Activated CD8-positive, alpha-beta memory T cell treated with anti-CD3 and anti-CD28 coated beads, Interleukin-2, amount 50 U/mL, for 48 hours (primary cell): ENCODE measurements around the gene MPPED1.

Experiments
- DNase-seq: peaks from one replicate; pipeline ENCODE4 v3.0.0-alpha.2; 2020

Gene MPPED1

DNA sequence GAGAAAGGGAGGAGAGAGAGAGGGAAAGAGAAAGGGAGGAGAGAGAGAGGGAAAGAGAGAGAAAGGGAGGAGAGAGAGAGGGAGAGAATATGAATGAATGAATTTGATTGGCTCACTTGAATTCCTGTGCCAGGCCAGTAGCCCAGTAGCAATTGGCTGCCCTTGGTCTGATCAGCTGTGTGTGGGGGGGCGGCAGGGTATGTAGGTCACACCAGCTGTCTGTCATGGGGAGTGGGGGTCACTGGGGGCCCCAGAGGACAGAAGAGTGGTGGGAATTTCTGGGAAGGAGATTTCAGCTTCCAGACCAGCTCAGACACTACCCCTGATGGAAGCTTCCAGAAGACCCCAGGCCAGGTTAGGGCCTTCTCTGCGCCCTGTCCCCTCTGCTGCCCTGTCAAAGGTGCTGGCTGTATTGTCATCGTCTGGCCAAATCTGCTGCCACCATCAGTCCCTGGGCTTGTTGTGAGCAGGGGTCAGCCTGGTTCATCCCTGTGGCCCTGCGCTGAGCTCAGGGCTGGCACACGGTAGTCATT, 21.1 kb downstream of the MPPED1 start:
- no peak for DNase-seq

DNA sequence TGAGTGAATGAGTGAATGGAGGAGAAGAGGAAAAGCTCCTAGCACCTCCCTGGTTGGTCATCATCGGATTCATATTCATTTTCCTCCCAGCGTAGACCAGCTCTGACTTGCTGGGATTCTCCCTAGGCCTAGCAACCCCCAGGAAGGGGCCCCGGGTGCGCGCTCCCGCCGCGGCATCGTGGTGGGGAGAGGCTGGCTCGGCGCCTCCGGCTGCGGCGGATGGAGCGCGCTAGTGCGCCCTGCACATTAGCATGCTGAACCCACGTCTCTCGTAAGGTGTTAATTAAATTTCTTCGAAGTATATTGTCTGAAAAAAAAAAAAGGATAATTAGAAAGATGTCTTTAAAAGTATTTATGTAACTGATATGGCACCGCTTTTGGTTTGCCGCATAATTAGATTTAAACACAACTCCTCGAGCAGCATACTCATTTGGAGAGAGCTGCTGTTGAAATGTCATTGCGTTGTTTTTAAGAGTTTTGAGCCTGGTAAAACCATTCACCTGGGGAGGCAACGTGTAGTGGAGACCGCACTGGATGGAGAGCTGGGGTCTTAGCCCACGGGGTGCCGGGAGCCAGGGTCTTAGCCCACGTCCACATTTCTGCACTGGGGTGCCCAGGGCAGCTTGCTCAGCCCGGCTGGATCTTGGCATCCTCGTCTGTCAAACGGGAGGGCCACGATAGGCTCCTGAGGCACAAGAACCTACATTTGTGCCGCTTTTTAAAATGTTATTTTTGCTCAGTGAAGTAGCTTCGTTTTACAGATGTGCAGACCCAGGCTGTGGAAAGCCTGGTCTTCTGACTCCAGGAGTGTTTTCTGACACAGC, 21.8 kb downstream of the MPPED1 start:
- DNase-seq: no peak

DNA sequence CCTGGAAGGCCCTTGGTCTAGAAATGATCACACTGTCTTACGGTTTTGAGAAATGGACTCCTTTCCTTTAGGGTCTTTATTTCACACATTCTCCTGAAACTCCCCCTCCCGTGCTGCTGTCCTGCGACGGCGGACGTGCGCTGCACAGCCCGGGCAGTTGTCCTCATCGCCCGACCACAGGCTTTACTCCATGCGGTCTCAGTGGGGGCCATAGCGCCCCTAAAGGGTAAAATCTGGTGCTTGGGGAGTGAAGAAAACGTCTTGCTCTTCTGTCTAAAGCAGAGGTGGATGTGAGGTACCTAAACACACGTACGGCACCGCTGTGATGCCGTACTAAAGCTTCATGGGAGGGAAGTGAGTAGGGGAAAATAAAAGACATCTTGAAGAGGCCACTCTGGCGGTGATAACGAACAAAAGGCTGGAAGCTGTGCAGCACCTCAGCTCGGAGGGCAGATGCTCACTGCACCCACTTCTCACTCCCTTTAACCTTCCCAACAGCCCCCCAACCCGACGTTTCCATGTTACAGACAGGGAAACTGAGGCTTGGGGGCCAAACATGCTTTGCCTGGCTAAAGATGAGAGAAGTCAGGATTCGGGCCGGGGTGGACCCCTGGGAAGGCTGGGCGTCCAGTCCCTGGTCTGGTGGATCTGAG, 22.6 kb downstream of the MPPED1 start:
- no peak for DNase-seq

DNA sequence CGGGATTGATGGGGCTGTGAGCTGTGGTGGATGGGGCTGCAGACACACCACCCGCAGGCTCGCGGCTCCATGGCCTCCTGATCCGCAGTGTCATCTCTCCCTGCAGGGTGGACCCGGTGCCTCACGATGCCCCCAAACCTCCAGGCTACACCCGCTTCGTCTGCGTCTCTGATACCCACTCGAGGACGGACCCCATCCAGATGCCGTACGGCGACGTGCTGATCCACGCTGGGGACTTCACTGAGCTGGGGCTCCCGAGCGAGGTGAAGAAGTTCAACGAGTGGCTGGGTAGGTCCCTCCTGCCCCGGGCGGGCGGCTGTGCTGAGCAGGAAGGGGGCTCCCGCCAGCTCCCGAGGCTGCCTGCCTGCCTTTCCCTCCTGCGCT, 23.1 kb downstream of the MPPED1 start:
- no peak for DNase-seq

DNA sequence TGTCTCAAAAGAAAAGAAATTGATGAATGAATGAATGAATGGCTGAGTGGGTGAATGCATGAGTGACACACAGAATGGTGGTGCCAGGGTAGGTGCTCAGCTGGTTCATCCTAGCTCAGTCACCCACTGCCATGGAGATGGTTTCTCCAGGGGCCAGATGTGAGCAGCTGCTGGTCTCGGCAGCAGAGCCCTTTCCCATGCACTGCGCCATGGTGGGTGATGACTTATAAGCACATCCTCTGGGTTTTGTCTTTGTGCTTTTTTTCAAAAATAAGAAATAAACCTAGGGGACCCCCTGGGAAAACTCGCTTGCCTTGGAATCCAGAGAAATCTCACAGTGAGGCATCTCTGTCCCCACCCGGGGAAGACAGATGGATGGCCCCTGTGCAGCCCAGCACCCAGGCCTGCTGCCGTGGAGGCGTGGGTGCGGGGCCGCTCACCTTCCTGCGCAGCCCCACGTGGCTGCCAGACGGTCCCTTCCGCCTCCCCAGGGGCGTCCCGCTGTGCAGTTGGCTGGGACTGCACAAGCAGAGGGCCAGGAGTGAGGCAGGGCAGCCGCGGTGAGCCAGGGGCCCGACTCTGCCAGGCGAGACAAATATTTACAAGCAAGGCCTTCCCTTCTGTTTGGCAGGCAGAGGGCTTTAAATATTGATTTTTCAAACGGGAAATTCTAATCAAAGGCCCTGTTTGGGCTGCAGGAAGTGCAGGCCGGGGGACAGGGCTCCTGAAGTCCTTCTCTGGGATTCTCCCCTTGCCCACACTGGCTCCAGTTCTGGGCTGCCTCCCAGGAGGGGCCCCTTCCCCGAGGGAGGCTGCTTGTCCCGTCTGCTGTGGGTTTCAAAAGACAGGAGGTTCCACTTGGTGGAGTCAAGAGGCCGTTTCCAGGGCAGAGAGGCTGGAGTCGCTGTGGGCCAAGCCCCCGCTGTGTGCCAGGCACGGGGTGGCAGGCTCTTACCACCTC, 24.3 kb downstream of the MPPED1 start:
- no peak for DNase-seq

DNA sequence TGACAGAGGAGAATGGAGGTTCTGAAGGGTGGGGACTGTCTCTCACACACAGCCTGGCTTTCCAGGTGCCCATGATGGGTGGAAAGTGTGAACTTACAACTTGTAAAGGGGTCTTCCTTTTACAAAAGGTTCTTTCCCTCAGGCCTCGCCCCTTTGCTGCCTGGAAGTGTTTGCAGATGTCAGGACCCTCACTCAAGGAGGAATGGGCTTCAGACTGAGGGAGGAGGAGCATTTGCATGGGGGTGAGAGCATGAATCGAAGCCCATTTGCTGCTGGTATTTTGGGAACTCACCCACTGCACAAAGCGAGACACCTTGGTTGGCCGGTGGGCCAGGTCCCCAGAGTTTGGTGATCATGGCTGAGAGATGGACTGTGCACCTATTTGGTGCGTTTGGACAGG, 25.1 kb downstream of the MPPED1 start:
- no peak for DNase-seq

DNA sequence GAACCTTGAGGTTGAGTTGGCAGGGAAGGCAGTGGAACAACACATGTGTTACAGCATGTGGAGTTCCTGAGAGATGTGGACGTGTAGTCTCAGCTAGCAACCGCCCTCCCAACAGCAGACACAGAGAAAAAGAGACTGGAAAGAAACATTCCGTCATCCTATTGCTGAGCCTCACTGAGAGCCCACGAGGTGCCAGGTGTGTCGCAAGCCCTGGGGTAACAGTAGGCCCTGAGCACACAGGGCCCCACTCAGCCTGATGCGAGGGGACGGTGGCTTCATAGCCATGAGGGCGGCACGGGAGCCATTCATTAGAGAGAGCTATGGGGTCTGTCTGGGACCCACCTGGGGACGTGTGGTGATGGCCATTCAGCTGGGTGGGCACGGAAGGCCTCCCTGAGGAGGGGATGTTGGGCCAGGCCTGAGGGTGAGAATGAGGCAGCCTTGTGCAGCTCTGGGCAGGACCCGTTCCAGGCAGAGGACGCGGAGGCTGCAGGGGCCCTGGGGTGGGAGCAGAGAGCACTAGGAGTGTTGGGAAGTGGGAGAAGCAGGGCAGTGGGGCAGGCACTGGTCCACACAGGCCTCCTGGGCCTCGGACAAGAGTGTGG, 26.2 kb downstream of the MPPED1 start:
- no peak for DNase-seq

DNA sequence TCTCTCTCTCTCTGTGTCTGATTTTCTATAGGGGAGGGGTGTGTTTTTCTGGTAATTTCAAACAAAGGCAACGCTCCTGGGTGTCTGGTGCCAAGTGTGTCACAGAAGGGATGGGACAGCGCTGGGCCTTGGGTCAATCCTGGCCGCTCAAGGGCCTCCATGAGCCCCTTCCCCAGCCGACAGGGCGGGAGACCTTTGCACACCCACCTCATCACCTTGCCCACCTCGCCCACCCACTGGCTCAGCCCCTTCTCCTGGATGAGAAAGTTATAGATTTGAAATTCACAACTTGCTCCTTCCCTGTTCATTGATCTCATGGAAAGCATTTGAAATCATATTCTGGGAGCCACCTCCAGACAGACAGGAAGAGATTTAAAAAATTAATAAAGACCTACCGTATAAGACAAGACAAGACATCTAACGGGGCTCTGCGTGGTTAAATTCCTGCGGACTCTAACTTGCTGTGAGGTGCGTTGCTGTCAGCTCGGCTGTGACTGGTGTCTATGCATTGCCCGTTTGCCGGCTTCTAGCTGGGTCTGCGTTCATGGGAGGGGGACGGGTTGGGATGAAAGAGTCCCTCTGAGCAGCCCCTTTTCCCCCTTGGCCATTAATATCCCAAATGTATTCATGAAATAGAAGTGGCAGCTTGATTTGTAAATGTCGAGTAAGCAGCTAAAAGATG, 27.0 kb downstream of the MPPED1 start:
- no peak for DNase-seq

DNA sequence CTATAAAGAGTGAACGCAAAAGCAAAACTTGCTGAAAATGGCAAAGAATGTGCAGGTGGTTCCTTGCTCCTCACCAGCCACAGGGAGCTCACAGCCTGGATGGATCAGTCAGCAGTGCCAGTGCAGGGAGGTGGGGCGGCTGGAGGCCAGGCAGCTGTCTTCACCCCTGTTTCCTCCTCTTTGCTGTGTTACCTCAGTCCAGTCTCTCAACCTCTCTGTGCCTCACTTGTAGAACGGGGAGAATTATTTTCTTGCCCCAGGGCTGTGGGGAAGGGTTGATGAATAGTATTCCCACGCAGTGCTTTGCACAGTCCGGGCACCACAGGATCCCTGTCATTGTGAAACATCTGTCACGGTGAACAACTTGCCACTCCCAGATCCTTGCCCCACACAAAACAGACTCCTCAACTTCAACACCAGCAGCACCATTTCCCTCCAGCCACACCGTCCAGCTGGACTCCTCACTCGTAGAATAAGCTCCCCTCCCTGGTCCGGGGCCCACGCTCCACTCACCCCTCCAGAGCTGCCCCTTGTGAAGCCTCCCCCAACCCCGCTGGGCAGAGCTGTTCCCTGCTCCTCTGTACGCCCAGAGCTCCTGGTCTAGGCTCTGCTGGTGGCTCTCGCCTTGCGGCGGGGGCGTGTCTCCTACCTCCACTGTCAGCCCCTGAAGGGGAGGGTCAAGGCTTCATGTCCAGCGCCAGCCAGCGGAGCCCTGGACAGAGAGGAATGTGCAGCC, 27.7 kb downstream of the MPPED1 start:
- no peak for DNase-seq

DNA sequence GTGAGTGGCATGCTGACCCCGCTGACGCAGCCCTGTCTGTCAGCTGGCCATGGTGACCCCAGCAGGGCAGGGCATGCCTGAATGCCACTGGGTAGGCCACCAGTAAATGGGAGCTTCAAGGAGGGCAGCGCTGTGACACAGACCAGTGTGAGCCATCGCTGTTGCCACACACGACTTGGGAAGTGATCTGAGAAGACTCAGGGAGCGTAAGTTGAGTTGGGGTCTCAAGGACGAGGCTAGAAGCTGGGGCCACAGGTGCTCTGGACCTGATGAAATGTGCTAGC, 28.2 kb downstream of the MPPED1 start:
- DNase-seq: no peak

DNA sequence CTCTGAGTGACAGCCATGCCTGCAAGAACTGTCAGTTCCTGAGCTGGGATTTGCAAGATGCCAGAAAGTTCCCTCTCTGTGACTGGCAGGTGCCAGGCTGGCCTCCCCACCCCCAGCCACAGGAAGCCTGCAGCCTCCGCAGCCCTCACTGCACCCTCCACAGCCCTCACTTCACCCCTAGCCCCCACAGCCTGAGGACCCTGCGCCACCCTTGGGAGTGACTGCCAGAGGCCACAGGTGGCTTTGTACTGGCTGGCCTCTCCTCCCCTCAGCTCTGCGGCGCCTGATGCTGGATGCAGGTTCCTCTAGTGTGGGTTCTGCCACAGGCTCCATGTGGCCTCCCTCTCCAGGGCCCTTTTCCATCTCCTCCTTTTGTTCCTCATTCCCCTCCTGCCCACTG, 28.7 kb downstream of the MPPED1 start:
- DNase-seq: no peak

DNA sequence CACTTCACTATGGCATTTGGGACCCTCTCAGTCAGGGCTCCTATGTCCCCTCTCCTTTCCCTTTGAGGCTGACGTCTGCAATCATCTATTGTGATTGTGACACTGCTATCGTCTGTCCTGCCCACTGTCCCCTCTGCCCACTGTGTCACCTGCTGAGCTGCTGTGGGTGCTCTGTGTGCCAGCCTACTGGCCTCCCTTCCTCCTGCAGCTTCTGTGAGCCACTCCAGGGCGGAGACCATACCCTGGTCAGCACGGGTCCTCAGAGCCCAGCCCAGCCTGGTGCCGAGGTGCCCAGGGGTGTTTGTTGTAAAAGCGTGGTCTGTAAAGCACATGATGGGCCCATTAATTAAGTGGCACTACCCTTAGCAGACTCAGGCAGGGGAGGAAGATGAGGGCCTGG, 29.4 kb downstream of the MPPED1 start:
- DNase-seq: no peak

DNA sequence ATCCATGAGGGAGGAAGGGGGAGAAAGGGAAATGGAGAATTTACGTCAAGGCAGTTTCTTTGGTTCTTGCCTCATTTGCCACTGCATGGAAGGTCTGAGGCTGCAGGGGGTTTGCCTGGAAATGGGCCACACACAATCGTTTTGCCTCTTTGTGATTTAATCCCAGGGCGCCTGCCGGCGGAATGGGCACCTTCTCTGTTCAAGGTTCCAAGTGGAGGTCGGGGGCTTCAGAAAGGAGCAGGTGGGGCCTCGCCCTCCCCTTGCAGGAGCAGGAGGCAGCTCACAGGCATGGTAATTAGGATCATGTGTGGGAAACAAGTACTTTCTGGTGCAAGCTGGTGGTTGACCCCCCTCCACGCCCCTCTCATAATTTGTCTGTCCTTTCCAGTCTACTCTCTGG, 29.9 kb downstream of the MPPED1 start:
- no peak for DNase-seq

DNA sequence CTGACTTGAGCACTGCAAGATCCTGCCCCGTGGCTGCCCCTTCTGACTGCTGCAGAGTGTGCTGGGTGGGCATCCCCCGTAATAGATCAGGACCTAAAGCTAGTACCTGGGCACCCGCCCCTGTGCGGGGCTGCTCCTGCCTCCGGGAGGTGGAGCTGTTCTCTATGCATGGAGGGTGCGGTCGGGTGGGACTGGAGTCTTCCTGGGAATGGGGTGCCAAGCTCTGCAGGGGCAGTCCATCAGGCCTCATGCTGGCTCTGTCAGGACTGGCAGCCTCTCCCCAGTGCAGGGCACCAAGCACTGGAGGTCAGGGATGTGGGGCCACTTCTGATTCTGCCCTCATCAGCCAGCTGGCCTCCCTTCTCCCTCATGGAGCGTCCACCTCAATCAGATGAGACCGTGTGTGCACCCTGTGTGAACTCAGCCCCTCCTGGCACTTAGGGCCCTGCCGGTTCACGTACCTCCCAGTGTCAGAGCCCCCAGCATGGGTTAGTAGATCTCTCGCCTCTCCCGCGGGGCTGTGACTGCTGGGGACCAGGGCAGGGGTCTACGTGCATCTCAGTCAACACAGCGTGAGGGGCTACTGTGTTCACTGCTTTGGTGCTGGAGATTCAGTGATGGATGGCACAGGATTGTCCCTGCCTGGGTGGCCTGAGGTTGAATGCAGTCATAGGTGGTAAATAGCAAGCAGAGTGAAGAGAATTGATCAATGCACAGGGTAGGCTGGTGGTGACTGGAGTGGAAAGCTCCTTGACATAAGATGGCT, 30.8 kb downstream of the MPPED1 start:
- DNase-seq: no peak

DNA sequence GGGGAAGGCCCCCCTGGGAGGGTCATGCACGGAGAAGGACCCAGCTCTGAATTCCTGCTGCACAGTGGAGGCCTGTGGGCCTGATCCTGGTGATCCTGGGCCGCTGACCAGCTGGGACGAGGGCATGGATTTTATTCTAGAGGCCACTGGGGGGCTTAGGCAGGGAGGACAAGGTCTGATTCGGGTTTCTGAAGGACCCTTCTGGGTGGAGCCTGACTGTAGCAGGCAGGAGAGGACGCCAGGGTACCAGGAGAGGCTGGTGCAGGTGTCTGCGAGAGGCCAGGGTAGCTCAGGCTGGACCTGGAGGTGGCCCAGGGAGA, 31.3 kb downstream of the MPPED1 start:
- DNase-seq: no peak

DNA sequence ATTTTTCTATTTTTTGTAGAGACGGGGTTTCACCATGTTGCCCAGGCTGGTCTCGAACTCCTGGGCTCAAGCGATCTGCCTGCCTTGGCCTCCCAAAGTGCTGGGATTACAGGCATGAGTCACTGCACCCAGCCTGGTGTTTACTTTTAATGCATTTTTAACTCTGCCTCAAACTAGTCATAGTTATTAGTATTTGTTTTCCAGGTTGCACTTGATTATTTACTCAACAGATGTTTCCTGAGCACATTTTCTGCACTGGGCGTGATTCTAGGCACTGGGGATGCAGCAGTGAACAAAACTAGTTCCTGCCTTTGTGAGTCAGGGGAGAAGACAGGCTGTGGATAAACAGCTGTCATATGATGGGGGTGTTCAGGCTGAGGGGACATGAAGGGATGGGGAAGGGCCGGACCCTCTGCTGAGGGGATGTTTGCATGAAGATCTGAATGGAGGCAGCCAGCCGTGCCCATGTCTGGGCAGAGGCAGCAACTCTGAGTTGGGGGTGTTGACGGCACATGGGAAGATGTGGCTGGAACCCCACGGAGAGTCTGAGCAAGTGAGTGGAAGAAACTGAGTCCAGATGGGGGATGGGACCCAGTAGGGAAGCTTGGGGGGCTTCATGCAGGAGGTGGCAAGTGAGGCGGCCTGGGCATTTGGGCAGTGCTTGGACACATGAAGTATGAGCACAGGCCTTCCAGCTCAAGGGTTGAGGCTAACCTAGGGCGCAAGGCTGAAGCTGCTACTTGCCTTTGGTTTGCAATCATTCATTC, 34.4 kb downstream of the MPPED1 start:
- no peak for DNase-seq

DNA sequence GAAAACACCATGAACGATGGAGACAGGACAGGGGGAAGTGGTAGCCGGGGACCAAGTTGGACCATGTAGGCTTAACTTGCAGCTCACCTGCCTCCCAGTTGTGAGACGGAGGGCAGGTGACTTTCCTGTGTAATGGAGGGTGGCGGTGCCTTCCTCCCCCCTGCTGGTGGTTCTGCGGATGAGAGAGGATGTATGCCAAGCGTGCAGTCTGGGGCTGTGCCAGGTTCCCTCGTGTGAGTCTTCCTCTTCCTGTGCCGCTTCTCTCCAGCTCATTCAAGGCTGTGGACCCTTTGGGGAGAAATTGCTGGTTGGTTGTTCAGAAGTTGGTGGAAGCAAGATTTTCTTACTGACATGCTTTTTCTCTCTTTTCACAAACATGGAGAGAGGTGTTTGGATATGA, 35.1 kb downstream of the MPPED1 start:
- DNase-seq: no peak

DNA sequence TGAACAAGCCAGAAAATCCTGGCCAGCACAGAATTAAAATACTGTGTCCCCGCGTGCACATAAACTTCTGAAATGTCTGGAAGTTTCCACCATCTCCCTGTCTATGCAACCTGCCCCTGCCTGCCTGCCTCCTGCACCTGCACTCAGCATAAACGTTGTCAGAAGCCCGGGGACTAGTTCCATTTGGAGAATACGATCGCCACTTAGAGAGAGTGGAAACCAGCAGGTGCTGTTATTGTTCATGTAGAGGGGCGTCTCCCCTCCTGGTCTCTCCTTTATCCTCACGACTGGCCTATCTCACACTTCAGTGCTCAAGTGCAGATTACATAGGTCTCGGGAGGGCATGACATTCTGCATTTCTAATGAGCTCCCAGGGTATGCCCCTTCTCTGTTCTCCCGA, 35.6 kb downstream of the MPPED1 start:
- no peak for DNase-seq

DNA sequence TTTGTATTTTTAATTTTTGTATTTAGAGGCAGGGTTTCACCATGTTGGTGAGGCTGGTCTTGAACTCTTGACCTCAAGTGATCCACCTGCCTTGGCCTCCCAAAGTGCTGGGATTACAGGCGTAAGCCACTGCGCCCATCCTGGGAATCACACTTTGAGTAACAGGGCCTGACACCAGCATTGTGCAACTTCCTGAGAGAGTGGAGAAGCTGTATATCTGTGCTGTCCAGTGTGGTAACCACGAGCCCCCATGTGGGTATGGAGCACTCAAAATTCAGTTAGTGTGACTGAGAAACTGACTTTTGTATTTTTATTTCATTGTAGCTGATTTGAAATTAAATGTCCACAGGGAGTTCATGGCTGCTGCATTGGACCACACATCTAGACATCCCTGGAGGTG, 36.2 kb downstream of the MPPED1 start:
- no peak for DNase-seq

DNA sequence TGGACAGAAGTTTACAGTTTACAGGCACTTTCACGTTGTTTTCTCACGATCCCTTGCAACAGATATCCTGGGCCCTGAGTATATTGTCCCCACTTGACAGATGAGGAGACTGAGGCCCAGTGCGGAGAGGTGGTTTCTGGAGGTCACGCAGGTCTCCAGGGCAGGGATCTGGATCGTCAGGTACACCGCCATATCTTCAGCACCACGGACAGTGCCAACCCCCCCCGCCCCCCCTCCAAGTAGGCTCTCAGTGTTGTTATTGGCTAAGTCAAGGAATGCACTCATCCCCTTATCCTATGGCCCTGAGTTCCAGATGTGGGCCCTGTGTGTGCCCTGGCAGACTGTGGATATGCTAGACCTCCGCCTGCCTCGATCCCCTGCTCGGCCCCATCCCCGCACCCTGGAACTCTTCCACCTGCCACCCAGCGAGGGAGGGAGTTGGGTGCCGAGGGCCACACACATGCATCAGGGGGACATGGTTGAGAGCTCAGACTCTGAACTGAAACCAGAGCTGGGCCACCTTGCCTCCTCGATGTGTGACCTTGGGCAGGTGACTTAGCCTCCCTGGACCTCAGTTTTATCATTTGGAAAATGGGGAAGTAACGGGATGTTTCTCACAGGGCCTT, 37.5 kb downstream of the MPPED1 start:
- no peak for DNase-seq
